IPS DF 4.7 (cell line): ENCODE data around the gene MICAL3.

ENCODE experiments used
- DNase-seq: peaks from one replicate; pipeline ENCODE4 v3.0.0-alpha.2; 2013; ENCODE audit warnings: low spot score; ENCODE audit errors: extremely low read depth

MICAL3 gene

DNA sequence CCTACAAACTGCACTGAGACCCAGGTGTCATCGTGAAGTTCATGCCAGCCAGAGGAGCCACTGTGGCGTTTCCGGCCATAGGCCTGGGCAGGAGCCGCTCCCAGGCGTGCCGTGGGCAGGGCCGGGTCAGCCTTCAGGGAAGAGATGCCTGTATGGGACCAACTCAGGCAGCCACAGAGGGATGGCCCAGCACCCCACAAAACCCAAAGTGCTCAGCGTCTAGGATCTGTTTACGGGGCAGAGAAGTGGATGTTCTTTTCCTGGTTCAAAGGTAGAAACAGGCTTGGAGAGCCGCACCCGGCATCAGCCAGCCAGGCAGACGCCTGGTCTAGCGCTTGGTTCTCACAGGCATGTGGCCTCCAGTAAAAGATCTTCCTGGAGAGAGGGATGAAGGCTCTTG lies 241.7 kb downstream of the MICAL3 start:
- no peak for DNase-seq

DNA sequence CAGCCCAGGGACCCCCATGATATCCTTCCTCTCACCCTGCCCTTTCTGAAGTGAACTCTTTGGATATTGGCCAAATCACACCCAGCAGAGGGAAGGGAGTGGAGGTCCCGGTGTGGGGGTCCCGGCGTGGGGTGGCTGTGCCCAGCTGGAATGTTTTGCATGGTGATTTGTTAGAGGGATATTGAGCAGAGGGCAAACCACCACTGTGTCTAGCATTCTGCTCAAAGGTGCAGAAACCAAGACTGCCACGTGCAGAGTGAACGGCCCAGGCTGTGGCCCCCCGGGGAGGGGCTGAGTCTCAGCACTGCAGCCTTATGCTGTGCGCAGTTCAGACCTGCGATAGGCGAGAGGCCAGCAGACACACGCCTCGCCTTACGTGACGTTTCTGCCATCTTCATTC lies 242.2 kb downstream of the MICAL3 start:
- DNase-seq = no peak

DNA sequence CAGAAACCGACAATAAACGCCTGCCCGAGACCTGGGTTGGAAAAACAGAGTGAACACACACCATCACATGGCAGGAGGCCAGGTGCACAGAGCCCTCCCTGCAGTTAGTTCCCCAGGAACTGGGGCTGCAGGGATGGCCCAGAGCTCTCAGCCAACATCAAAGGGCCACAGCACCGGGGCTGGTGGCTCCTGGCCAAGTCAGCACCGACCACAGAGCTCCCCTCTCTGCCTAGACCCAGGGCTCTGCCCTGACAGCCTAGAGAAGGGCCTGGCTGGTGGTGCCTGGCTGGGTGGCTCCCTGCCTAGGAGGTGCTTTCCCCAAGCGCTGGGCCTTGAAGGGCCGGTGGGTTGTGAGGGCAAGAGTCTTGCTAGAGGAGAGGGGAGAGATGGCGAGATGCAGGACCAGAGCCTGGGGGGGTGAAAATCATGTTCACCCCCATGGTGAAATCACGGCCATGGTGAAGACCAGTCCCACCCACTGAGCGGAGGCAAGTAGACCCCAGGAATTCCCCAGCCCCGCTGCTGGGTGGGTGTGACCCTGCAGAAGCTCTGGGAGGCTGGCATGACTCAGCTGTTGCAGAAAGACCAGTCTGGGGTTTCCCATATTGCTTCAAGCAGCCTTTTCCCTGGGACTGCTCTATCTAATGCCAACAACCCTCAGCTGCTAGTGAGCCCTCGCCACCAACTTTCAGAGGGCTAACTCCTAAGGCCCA lies 242.9 kb downstream of the MICAL3 start:
- no peak for DNase-seq

DNA sequence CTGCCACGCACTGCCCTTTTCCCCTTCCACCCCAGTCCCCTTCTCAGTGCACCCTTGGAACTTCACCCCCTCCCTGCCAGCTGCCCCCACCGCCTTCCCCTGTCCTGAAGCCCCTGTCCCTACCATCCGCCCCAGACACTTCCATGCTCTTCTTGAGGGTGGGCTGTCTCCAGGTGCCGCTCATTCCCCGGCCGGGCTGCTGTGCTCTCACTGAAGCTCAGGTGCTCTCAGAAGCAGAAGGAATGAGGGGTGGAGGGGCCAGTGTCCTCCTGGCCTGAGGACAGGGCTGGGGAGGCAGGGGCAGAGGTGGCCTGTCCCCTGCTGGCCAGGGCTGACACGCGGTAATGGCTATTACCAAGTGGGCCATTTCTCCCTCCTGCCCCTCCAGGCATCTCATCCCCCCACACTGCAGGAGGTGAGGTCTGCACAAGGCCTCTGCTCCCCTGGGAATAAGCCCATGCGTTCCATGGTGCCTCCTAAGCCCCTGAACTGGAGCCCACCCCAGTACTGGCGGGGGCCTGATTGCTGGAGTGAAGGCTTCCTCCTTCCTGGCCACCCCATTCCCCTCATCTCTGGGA lies 243.5 kb downstream of the MICAL3 start:
- no peak for DNase-seq

DNA sequence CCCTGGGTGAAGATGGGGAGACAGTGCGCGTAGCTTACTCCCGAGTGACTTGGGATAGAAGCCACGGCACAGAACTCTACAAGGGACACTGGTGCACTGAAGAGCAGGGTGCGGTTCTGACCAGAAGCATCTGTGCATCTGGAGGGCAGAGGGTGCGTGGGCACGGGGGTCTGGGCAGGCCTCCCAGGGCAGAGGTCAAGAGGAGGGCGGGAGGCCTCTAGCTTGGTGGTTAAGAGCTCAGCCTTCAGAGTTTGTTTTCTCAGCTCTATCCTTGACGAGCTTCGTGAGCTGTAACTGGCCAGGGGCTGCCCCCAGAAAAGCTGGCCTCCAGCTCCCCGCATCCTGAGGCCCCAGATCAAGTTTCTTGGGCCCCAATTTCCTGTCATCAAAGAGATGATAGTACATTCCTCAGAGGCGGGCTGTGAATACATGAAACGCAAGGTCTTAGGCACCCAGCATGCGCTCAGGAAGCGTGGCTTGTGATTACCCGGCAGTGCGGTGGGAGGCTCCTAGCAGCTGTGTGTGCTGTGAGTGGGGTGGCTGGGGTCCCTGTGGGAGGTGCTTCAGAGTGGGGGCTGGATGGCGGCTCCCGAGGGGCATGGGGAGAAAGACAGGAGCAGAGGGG lies 244.1 kb downstream of the MICAL3 start:
- no peak for DNase-seq

DNA sequence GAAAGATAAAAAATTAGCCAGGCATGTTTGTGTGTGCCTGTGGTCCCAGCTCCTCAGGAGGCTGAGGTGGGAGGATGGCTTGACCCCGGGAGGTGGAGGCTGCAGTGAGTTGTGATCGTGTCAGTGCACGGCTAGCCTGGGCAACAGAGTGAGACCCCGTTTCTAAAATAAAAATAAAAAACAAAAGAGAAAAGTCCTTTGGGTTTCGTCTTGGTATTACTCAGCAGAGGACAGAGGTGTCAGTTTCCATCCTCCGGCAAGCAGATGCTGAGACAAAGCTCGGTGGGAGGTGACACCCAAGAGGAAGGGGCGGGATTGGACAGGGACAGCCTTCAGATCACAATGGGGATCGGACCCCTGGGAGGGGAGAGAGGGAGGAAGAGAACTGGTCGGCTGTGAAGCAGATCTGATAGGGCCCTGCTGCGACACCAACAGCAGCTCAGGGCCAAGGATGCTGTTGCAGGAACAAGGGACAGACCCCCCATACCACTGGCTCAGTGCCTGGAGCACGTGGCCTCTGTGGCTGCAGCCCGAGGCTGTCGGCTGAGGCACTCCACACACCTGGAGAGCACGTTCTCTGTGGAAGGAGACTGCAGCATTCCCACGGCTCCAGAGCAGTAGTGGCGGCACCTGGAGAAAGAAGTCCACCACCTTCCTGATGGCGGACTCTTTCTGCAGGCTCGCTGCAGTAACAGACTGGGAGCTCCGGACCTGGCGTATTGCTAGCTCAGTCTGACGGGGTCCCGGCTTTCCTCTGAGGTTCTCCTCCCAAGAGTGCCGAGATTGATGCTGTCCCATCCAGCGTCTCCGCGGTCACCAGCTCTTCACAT lies 244.9 kb downstream of the MICAL3 start:
- no peak for DNase-seq

DNA sequence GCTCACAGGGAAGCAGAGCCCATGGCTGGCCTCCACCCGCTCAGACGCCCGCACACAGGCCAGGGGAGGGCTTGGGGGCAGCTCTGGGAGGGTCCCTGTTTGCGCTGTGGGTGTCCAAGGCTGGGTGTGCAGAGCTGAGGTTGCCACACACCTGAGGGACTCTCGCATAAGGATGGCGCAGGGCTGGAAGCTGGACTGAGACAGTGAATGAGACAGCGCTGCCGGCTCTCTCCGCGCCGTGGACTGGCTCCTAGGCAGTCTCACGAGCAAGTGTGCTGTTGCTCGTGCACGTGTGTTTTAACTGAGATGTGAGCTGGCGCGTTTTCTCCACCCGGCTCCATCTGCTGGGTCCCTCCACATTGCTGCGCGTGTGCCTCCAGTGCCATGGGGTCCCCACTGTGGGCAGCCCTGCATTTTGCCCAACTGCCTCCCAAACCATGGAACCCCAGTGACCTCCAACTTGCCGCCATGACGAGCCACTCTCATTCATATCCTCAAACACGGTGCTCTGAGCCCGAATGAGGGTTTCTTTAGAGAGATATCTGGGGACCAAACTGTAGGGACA lies 245.9 kb downstream of the MICAL3 start:
- DNase-seq = no peak

DNA sequence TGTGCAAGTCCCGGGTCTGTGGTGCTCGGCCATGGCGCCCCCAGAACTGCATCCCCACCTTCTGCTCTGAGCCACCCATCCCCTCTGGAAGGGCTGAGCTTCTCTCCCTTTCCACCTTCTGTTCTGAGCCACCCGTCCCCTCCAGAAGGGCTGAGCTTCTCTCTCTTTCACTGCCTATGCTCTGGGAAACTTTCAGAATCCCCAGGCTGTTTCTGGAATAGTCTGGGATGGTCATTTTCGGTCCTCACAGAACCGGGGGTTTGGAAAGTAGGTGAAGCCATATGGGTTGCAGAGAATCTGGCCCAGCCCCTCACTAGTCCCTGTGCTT lies 246.7 kb downstream of the MICAL3 start:
- DNase-seq = no peak

DNA sequence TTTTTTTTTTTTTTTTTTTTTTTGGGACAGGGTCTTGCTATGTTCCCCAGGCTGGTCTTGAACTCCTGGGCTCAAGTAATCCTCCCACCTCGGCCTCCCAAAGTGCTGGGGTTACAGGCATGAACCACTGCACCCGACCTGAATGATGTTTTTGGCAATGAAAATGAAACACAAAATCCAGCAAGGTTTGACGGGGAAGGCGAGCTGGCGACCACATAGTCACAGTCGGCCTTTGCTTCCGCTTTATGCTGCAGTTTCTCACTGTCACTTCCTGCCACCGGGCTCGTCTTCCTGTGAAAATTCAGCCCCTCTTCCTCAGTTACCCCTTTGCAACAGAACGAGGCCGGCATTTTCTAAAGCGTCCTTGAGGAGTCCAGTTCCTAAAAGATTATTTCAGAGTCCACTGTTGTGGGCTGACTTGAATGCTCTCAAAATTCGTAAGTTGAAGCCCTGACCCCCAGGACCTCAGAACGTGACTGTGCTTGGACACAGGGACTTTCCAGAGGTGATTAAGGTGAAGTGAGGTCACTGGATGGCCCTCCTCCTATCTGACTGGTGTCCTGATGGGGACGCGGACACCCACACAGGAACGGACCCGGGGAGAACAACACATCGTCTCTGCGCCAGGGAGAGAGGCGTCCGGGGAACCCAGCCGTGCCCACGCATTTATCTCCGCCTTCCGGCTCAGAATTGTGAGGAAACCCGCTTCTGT lies 247.2 kb downstream of the MICAL3 start:
- no peak for DNase-seq

DNA sequence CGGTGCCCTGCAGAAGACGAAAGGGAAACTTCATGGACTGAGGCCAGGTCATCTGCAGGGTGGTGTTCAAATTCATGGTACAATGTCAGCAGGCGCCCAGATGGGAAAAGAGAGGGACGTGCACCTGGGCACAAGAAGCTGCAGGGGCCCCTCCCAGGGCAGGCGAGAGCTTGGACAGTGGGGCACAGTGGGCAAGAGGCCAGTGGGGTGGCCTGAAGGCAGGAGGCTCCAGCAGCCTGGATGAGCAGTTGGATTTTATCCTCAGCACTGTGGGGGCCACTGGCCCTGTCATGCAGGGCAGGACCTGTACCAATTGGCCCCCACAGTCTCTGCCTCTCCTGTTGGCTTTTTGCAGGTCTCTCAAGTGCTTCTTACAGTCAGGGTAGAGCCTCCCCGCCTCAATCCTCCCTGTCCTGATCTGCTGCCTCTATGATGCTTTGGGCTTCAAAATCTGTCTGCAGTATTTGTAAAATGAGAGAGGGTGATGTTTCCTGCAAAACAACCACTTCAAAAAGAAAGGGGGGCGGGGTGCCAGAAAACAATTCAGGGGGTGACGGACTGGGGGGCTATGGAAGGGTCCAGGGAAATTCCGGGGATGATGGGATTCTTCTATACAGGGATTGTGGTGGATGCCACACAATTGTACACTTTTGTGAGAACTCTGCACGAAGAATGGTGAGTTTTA lies 248.4 kb downstream of the MICAL3 start:
- DNase-seq = no peak

DNA sequence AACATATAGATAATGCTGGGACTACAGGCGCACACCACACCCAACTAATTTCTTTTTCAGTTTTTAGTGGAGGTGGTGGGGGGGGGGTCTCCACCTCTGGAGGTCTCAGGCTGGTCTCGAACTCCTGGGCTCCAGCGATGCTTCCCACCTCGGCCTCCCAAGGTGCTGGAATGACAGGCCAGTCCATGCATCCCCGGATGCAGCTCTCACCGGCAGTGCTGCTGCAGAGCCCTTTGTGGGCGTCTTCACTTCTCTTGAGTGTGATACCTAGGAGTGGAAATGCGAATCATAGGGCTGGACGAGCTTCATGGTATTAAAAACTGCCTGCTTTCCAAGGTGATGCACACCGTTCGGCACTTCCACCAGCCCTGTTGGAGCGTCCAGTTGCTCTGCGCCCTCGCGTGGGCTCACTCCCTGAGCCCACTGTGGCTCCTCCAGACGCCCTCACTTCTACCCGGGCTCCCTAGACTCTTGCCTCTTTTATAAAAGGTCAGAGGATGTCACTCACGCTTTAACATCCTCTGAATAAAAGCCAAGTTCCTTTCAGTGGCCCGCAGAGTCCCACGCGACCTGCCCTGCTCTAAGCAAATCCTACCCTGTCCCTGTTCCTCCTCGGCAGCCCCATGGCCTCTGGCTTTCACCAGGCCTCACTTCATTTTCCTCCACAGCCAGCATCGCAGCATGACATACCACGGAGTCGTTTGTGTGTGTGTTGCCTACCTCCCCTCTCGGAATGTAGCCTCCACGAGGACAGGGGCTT lies 249.3 kb downstream of the MICAL3 start:
- DNase-seq = no peak

DNA sequence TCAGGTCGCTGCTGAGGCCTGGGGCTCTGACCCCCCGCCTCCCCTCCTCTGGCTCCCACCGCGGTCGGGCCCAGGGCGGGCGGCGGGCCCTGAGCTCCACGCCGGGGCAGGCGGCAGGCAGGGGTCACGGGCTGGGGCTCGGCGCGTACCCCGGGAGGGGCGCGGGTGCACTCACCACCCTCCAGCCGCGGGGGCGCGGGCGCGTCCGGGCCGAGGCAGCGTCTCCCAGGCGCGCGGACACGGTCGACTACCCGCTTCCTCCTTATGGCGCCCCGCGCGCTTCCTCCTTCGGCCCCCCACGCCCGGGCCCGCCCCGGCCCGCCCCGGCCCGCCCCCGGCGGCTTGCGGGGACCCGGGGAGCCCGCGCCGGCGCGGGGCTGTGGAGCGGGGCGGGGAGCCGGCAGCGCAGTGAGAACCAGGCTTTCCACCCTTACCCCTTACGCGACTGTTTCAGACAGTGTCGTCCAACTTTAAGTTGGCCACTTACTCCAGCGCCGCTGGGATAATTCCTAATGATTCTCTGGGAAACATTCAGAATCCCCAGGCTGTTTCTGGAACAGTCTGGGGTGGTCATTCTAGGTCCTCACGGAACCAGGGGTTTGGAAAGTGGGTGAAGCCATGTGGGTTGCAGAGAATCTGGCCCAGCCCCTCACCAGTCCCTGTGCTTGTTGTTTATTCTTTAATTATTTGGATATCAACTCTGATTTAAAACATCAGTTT lies 250.0 kb downstream of the MICAL3 start, which contains the start of gene BID:
Gene BID, minus strand, starts transcription at position 264 of the 720 bp plus-strand sequence. CDS start 24,353 bp downstream, outside the sequence.
- no peak for DNase-seq

DNA sequence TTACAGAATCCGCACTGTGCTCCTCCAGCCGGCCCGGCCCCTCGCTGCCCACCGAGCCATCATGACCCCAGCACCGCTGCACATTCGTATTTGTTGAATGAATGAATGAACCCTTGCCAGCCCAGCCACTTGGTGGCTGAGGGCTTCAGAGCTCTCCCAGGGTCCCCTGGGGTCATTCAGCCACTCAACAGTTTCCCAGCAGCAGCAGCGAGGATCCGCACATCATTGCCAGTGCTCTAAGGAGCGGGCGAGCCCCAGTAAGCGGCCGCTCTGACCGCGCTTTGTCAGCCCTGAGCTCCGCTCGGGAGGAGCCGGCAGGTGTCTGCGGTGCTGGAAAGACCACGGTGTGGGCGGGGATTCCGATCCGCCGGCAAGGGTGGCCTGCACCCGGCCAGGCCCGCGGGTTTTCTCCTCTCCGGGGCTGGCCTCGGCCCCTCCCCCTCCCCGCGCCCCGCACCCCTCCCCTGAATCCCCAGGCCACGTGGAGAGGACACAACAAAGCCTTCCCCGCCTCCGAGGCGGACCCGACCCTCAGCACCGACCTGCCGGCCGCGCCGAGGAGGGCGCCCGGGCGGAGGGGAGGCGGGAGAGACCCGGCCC lies 250.7 kb downstream of the MICAL3 start:
- no peak for DNase-seq

DNA sequence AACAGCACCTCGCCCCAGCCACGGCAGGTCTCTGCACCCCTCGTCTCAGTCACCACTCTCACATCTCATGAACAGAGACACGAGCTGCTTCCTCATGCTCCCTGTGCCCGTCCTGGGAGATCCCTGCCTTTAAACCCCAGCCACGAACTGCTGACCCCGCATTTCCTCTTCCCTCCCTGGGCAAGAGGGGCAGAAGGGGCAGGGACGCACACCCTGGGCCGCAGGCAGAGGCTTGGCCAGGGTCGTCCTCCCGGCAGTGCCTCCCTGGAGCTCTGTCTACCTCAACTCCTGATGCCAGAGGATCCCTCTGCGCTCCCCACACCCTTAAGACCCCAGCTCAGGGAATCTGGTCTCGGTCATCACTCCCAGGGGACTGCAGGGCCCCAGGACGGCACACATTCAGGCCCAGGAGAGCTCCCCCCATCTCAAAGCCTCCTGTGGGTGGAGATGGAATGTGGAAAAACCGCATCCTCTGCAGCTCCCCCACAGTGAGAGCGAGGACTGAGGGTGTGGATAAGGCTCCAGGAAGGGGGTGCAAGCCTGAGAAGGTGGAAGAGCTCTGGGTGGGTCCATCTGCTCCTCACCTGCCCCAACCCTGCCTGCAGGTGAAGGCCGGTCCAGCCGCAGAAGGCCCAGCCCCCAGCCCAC lies 251.3 kb downstream of the MICAL3 start:
- DNase-seq = no peak

DNA sequence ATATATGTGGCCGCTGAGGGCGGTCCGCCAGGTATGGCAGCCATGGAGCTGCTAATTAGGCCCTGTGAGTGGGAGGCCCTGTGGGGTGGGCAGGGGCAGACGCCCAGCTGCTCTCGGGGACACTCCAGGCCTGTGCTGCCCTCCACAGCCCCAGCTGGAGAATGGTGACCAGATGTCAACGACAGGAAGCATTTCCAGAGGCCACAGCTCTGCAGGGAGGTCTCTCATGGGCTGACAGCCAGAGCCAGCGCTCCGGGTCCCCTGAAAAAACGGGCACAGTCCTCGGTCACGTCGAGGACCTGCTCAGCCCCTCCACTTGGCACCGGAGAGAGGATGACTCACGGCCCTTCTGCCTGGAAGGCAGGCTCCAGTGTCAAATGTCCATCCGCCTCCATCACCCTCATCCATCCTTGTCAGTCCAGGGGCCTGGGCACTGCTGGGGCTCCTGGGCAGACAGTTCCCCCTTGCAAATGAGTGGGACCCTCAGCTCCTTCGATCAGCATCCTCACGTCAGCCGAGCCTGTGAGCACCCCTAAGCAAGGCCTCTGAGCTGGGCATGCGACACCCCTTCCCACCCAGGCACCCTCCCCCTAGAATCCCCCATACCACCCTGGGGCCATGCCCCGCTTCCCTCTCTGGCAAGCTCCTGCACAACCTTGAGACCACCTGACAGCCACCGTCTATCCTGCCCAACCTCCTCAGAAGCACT lies 252.0 kb downstream of the MICAL3 start:
- no peak for DNase-seq

DNA sequence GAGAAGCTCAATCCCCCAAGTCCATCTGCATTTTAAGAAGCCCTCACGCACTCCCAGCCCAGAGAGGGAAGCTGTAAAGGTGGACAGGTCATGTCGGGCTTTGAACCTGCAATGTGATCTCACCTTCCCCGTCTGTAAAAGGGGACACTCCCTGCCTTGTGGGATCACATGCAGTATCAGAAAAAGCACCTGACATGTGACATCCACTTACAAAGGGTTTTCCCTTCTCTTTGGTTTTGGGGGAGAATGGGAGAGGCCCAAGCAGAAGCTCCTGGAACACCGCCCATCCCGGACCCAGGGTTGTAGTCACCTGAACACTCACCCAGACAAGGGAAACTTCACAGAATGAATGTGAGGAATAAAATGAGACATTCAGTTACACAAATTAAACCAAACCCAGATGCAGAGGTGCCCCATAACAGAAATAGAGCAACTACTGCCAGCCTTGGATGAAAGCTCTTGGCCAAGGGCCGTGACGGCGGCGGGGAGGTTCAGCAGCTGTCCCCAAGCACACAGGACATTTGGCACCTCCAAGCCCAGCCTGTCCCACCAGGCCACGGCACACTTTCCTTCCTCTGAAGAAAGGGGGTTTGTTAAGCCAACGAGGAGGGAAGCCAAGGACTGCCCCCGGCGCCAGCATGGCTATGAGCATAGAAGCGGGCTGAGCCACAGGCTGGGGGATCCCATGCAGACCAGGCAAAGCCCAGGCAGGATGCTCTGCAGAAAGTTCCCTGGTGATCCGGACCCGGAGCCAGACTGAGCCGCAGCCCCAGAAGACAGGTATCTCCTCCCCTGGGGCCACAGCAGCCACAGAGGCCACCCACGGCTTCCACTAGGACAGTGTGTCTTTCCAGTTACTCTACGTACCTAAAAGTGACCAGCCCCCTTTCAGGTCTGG lies 253.9 kb downstream of the MICAL3 start:
- DNase-seq = no peak

DNA sequence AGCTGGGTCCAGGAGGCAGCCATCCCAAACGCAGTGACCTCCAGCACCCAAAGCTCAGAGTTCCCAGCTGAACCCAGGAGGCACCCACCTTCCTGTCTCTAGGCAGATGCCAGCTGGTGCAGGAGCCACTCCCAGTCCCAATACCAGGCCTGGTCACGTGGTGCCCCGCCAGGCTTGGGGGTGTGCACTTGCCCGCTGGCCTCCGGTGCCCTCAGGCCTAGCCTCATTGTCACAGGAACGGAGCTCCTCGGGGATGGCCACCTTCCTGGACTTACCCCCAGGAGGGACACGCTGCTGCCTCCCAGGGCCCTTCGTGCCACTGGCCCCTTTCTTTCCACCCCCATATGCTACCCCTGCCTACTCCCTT lies 254.7 kb downstream of the MICAL3 start:
- DNase-seq = no peak
